H9 (cell line): ENCODE results near the gene CHD3. TPM values are rescaled to one million over a fixed set of nuclear protein-coding genes. Genes with fewer than 3 reads are reported as not detected.

Source experiments
- DNase-seq: peaks from one replicate; pipeline ENCODE4 v3.0.0-alpha.2; 2017
- H2AFZ ChIP-seq: one replicate; pipeline ENCODE4 v1.6.1; 2013; ENCODE audit warnings: mild to moderate bottlenecking, low read length, control low read depth, moderate library complexity
- H2AK5ac ChIP-seq: 2 replicates; pipeline ENCODE4 v1.6.1; 2013; ENCODE audit warnings: low read length, control low read depth, mixed read lengths; ENCODE audit not compliant: insufficient read length
- H2BK120ac ChIP-seq: one replicate; pipeline ENCODE4 v1.6.1; 2013; ENCODE audit warnings: low read depth, mild to moderate bottlenecking, low read length, control low read depth, inconsistent platforms; ENCODE audit not compliant: poor library complexity, severe bottlenecking
- H2BK12ac ChIP-seq: 2 replicates; pipeline ENCODE4 v1.6.1; 2013; ENCODE audit warnings: low read length, control low read depth, mixed read lengths, low read depth; ENCODE audit not compliant: insufficient read length
- H2BK15ac ChIP-seq: 2 replicates; pipeline ENCODE4 v1.6.1; 2013; ENCODE audit warnings: low read depth, low read length, control low read depth
- H2BK20ac ChIP-seq: one replicate; pipeline ENCODE4 v1.6.1; 2013; ENCODE audit warnings: low read depth, mild to moderate bottlenecking, low read length, control low read depth, inconsistent platforms; ENCODE audit not compliant: poor library complexity, severe bottlenecking
- H2BK5ac ChIP-seq: 2 replicates; pipeline ENCODE4 v1.6.1; 2013; ENCODE audit warnings: low read length, control low read depth, mixed read lengths; ENCODE audit not compliant: insufficient read length
- H3K14ac ChIP-seq: 2 replicates; pipeline ENCODE4 v1.6.1; 2013; ENCODE audit warnings: low read length, control low read depth; ENCODE audit not compliant: insufficient read depth
- H3K18ac ChIP-seq: 2 replicates; pipeline ENCODE4 v1.6.1; 2013; ENCODE audit warnings: low read depth, mild to moderate bottlenecking, mixed read lengths, low read length, control low read depth; ENCODE audit not compliant: insufficient read length
- H3K23ac ChIP-seq: 2 replicates; pipeline ENCODE4 v1.6.1; 2013; ENCODE audit warnings: low read length, control low read depth, mixed read lengths, low read depth; ENCODE audit not compliant: insufficient read length
- H3K23me2 ChIP-seq: 2 replicates; pipeline ENCODE4 v1.6.1; 2013; ENCODE audit warnings: low read depth, mild to moderate bottlenecking, mixed read lengths, low read length, control low read depth; ENCODE audit not compliant: insufficient read length, poor library complexity, severe bottlenecking
- H3K27ac ChIP-seq: 2 replicates; pipeline ENCODE4 v1.5.1; 2013; ENCODE audit warnings: low read length, control low read depth, mixed read lengths, low read depth; ENCODE audit not compliant: insufficient read length
- H3K27me3 ChIP-seq: 2 replicates; pipeline ENCODE4 v1.6.1; 2013; ENCODE audit warnings: low read length, control low read depth, inconsistent platforms; ENCODE audit not compliant: insufficient read depth
- H3K4ac ChIP-seq: 2 replicates; pipeline ENCODE4 v1.6.1; 2013; ENCODE audit warnings: low read depth, mild to moderate bottlenecking, control low read depth, inconsistent platforms, low read length, moderate library complexity
- H3K4me1 ChIP-seq: 2 replicates; pipeline ENCODE4 v1.6.1; 2013; ENCODE audit warnings: low read length, control low read depth, inconsistent platforms; ENCODE audit not compliant: insufficient read depth
- H3K4me2 ChIP-seq: 2 replicates; pipeline ENCODE4 v1.6.1; 2013; ENCODE audit warnings: low read length, control low read depth, mixed read lengths; ENCODE audit not compliant: insufficient read length, insufficient read depth
- H3K56ac ChIP-seq: 2 replicates; pipeline ENCODE4 v1.6.1; 2013; ENCODE audit warnings: low read depth, mild to moderate bottlenecking, mixed read lengths, low read length, control low read depth; ENCODE audit not compliant: insufficient read length
- H3K79me1 ChIP-seq: 2 replicates; pipeline ENCODE4 v1.6.1; 2013; ENCODE audit warnings: low read depth, mild to moderate bottlenecking, moderate library complexity, low read length, control low read depth, inconsistent platforms; ENCODE audit not compliant: insufficient read depth, poor library complexity, severe bottlenecking
- H3K79me2 ChIP-seq: 2 replicates; pipeline ENCODE4 v1.6.1; 2013; ENCODE audit warnings: low read length, control low read depth, inconsistent platforms; ENCODE audit not compliant: insufficient read depth
- H3K9ac ChIP-seq: 2 replicates; pipeline ENCODE4 v1.6.1; 2013; ENCODE audit warnings: low read length, control low read depth, mixed read lengths; ENCODE audit not compliant: insufficient read length; ENCODE audit errors: extremely low read depth
- H3K9me3 ChIP-seq: one replicate; pipeline ENCODE4 v1.6.1; 2013; ENCODE audit warnings: low read depth, low read length, inconsistent platforms; ENCODE audit not compliant: control insufficient read depth
- H3T11ph ChIP-seq: one replicate; pipeline ENCODE4 v1.6.1; 2013; ENCODE audit warnings: mild to moderate bottlenecking, low read length, control low read depth, inconsistent platforms
- H4K20me1 ChIP-seq: one replicate; pipeline ENCODE4 v1.6.1; 2013; ENCODE audit not compliant: control insufficient read depth, insufficient read length, insufficient read depth
- H4K5ac ChIP-seq: 2 replicates; pipeline ENCODE4 v1.6.1; 2013; ENCODE audit warnings: low read depth, mild to moderate bottlenecking, mixed read lengths, low read length, control low read depth; ENCODE audit not compliant: insufficient read length
- H4K8ac ChIP-seq: replicated peaks from 2 replicates; pipeline ENCODE4 v1.6.1; 2013; ENCODE audit warnings: low read length, control low read depth, mixed read lengths, low read depth; ENCODE audit not compliant: insufficient read length
- H4K91ac ChIP-seq: 2 replicates; pipeline ENCODE4 v1.6.1; 2013; ENCODE audit warnings: low read depth, mild to moderate bottlenecking, moderate library complexity, mixed read lengths, low read length, control low read depth; ENCODE audit not compliant: insufficient read length
- H3K27ac Mint-ChIP-seq, 3 experiments: 2 replicates in 2 of 3; 3 replicates in 1 of 3; pipeline ENCODE4 v1.8.0; 2020 to 2021; ENCODE audit warnings: mixed read lengths in 3 of 3, mild to moderate bottlenecking in 1 of 3, moderate library complexity in 1 of 3
- H3K27me3 Mint-ChIP-seq: 2 replicates; pipeline ENCODE4 v1.8.0; 2021; ENCODE audit warnings: low read depth, mild to moderate bottlenecking, moderate library complexity, mixed read lengths
- H3K36me3 Mint-ChIP-seq, 3 experiments: 2 replicates in 2 of 3; 3 replicates in 1 of 3; pipeline ENCODE4 v1.8.0; 2020 to 2021; ENCODE audit warnings: low read depth in 3 of 3, mixed read lengths in 3 of 3; ENCODE audit not compliant: insufficient read depth in 1 of 3
- H3K4me1 Mint-ChIP-seq, 2 experiments: 2 replicates each; pipeline ENCODE4 v1.8.0; 2020; ENCODE audit warnings: mixed read lengths in 2 of 2
- H3K4me3 Mint-ChIP-seq, 2 experiments: 2 replicates in 1 of 2; 3 replicates in 1 of 2; pipeline ENCODE4 v1.8.0; 2020 to 2021; ENCODE audit warnings: mild to moderate bottlenecking in 2 of 2, mixed read lengths in 2 of 2, moderate library complexity in 1 of 2
- H3K9me3 Mint-ChIP-seq, 2 experiments: 2 replicates in 1 of 2; 3 replicates in 1 of 2; pipeline ENCODE4 v1.8.0; 2020; ENCODE audit warnings: mild to moderate bottlenecking in 2 of 2, mixed read lengths in 2 of 2, moderate library complexity in 1 of 2
- CTCF ChIP-seq: fragments of 200-600 bp; sonication (generic); conservative IDR thresholded peaks from 3 replicates; pipeline ENCODE4 v1.8.0; 2021; ENCODE audit warnings: antibody characterized with exemption, mild to moderate bottlenecking
- WGBS: extraction: QIAGEN DNeasy Blood & Tissue Kit; methylation state at CpG from one replicate; pipeline ENCODE4 v1.1.7; 2013; ENCODE audit warnings: missing lambda C conversion rate, low lambda C conversion rate, mixed read lengths; ENCODE audit not compliant: insufficient read length; ENCODE audit errors: extremely low coverage; 5-methylcytosine and 5-hydroxymethylcytosine counted together
- total RNA-seq: library from RNA; stranded (reverse); gene quantifications from 2 replicates; pipeline ENCODE4 v1.2.1, GENCODE V29; 2021

Gene CHD3
- total RNA-seq, 1 experiment from 2014 or later = 33.2 TPM

- Histone ChIP-seq H3K4me1 (no peaks in the 10 kb centered on the region), H2BK5ac (no peak overlapping the region), H4K20me1 (no peaks in the 10 kb centered on the region), H3K14ac (no peak overlapping the region), H2BK20ac (no peak overlapping the region), H3K9me3 (no peaks in the 10 kb centered on the region), H3T11ph (no peak overlapping the region), H3K18ac (no peak overlapping the region), H2BK15ac (no peak overlapping the region), H4K91ac (no peak overlapping the region), H2AFZ (no peak overlapping the region), H3K4ac (no peak overlapping the region), H3K9ac (no peak overlapping the region), H2AK5ac (no peak overlapping the region), H3K4me2 (peak overlapping the region; percentile 82), H3K23me2 (peaks cover 28% of the 10 kb centered on the region), H3K27ac (no peak overlapping the region), H2BK120ac (no peak overlapping the region), H2BK12ac (no peak overlapping the region), H3K27me3 (no peaks in the 10 kb centered on the region; the same call in 1 of the 2 replicates), H3K79me2 (no peaks in the 10 kb centered on the region), H4K8ac (no peak overlapping the region), H3K23ac (no peak overlapping the region), H4K5ac (no peak overlapping the region), H3K56ac (no peak overlapping the region), H3K79me1 (no peaks in the 10 kb centered on the region)
- Mint-ChIP-seq H3K36me3 (peaks cover 0 to 12% (median 0%) of the 10 kb centered on the region in 3 experiments; a peak in 3 of 7 replicates), H3K27ac (no peak overlapping the region), H3K4me1 (peaks cover 3 to 4% of the 10 kb centered on the region in 2 experiments), H3K9me3 (no peaks in the 10 kb centered on the region), H3K27me3 (no peaks in the 10 kb centered on the region; the same call in none of the 2 replicates), H3K4me3 (no peak overlapping the region)
- no CpG with 5 or more reads among the region's 8 CpGs for WGBS
- DNase-seq = peak; percentile 13
- no peak for TF ChIP-seq CTCF
Measured at GRCh38 chr17:7887038-7887481, 1.5 kb upstream of the CHD3 start.
